HG03139 (cell line): ENCODE data around the gene NDUFB3.
"Not testable (repeated sequence)": the region's sequence is repeated elsewhere in the genome, so short reads cannot be mapped to it uniquely, and the experiment has no call there.

Experiments
- ATAC-seq: cut with Tn5 transposase; IDR thresholded peaks from one replicate; pipeline ENCODE4 v1.9.1; 2021; ENCODE audit not compliant: unreplicated experiment

The NDUFB3 gene

DNA sequence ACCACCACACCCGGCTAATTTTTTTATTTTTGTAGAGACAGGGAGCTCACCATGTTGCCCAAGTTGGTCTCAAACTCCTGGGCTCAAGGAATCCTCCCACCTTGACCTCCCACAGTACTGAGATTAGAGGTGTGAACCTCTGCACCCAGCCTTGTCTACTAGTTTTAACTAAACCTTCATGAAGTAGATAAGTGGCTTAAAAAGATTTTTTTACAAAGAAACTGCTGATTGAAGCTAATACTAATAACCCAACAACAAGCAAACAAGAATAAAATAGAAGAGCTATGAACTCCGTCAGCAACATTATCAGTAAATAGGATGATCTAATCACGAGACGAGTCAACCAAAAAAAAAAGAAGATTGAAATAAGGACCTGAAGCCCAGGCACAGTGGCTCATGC, 18.8 kb downstream of the NDUFB3 start:
- no peak for ATAC-seq

DNA sequence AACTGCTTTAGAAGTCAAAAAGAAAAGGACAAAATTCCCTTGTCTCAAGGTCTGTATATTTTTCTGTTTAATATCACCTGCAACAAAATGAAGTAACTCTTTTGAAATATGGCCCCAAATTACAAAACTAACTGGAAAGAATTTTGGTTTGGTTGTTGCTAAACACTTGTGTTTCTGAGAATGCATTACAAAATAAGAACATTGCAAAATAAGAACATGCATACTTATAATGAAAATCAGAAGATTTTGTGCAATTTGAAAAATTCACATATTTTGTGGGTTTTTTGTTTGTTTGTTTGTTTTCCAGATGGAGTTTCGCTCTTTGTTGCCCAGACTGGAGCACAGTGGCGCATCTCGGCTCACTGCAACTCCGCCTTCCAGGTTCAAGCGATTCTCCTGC, 21.8 kb downstream of the NDUFB3 start:
- no peak for ATAC-seq

GRCh38 chr2:201100497-201100896, 28.7 kb downstream of the NDUFB3 start:
- ATAC-seq = no peak

GRCh38 chr2:201105759-201106158, 34.0 kb downstream of the NDUFB3 start:
- ATAC-seq = no peak

DNA sequence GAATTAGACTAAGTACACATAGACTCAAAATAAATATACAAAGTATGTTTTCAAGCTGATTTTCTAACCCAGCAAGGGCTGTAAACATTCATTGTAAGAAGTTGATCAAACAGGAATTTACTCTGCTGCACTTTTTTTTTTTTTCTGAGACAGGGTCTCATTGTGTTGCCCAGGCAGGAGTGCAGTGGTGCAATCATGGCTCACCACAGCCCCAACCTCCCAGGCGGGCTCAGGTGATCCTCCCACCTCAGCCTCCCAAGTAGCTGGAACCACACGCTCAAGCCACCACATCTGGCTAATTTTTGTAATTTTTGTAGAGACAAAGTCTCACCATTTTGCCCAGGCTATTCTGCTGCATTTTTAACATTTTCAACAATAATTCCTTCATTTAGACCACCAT, 35.8 kb downstream of the NDUFB3 start:
- ATAC-seq = no peak

DNA sequence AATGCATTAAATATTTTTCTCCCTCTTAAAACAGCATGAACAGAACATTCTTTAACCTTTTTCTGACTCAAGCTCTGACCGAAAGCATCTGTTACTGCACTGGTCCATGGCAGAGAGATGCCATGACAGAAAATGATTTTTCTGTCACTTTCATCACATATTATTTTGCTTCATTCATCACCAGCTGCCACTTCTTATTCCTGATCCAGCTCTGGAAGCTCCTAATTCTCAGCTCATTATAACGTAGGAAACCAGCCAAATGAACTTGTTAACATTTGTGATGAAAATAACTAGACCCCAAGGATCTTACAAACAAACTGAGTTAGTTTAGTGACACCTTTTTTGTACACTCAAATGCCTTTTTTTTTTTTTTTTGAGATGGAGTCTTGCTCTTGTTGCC, 36.5 kb downstream of the NDUFB3 start:
- ATAC-seq = no peak

DNA sequence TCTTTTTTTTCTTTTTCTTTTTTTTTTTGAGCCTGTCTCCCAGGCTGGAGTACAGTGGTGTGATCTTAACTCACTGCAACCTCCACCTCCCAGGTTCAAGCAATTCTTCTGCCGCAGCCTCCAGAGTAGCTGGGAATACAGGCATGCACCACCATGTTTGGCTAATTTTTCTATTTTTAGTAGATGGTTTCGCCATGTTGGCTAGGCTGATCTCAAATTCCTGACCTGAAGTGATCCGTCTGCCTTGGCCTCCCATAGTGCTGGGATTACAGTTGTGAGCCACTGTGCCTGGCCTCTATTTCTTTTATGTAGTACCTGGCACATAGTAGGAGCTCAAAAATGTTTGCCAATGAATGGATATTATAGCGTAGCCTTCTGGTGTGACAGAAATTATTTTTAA, 37.4 kb downstream of the NDUFB3 start:
- no peak for ATAC-seq

- no peak for ATAC-seq
Observed at GRCh38 chr2:201110615-201111014, 38.8 kb downstream of the NDUFB3 start.

- no peak for ATAC-seq
Observed at GRCh38 chr2:201111096-201111495, 39.3 kb downstream of the NDUFB3 start.

DNA sequence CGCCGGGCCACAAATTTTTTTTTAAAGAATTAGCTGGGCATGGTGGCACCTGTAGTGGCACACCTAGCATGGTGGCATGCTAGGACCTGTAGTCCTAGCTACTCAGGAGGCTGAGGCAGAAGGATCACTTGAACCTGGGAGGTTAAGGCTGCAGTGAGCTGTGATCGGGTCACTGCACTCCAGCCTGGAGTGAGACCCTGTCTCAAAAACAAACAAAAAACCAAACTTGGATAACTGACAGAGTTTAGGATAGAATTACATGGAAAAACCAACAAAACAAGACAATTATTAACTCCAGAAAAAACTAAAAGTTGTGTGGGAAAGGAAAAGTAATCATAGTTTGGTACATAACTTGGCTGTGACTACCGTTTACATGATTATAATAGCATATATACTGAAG, 42.5 kb downstream of the NDUFB3 start:
- ATAC-seq = no peak

DNA sequence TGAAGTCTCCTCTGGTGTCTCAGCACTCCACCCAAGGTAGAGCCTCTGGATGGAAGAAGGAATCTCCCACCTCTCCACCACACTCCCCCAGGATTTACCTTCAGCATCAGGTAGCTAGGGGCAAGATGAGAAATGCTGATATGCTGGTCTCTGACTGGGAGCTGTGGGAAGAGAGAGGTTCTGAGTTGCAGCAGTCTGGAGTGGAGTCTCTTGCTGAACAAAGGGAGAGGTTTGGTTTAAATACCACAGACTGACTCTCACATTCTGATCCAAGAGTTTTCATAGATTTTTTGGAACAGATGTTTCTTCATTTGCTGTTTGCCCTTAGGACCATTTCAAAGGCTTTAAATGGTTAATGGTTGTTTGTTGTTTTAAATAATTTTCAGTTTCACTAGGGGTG, 43.0 kb downstream of the NDUFB3 start:
- ATAC-seq = no peak

- peak; percentile 28 for ATAC-seq
Observed at GRCh38 chr2:201116115-201116958, 44.5 kb downstream of the NDUFB3 start, which contains the start of gene CFLAR. TSS of gene CFLAR (plus strand) at chr2:201116164. CDS start at chr2:201129866, 13,702 bp downstream.

GRCh38 chr2:201116959-201117734, 45.3 kb downstream of the NDUFB3 start:
- no peak for ATAC-seq

DNA sequence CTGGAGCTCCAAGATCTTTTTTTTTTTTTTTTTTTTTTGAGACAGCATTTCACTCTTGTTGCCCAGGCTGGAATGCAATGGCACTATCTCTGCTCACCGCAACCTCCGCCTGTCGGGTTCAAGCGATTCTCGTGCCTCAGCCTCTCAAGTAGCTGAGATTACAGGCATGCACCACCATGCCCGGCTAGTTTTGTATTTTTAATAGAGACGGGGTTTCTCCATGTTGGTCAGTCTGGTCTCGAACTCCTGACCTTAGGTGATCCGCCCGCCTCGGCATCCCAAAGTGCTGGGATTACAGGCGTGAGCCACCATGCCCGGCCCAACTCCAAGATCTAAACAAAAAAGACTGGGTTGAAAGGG, 45.9 kb downstream of the NDUFB3 start:
- not testable (repeated sequence) for ATAC-seq

DNA sequence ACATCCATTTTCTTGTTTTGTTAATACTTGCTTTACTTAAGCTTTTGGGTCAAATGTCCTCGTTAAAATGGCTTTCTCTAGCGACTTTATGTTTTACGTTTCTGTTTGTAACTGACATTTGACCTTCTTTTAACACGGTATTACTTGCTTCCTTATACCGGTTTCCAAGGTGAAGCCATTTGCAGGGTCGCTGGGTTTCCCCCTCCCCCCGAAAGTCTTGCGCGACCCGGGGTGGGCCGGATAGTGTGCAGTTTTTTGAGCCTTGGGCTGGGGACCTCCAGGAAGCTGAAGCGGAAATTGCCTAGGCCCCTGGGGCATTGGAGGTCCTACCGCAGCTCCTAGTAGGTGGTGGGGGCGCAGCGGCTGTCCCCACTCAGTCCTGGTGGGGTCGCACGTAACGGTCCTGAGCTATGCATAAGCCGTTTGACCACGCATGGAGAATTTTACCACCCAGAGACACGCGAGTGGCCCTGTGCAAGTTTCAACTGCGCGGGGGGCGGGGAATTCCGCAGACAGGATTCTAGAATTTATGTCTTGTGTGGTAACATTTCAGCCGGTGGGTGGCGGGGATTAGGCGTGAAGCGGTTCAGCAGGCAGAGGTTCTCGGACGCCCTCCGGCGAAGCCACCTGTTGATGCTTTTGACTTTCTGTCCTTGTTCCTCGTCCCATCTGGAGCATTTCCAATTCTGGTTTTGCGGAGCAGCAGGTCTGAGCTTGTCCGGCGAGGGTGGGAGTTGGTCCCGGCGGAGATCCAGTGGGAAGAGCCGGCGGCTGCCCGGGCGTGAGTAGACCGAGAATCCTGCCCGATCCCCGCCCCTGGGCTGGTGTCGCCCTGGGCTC, 46.5 kb downstream of the NDUFB3 start:
- peak; percentile 40 for ATAC-seq

DNA sequence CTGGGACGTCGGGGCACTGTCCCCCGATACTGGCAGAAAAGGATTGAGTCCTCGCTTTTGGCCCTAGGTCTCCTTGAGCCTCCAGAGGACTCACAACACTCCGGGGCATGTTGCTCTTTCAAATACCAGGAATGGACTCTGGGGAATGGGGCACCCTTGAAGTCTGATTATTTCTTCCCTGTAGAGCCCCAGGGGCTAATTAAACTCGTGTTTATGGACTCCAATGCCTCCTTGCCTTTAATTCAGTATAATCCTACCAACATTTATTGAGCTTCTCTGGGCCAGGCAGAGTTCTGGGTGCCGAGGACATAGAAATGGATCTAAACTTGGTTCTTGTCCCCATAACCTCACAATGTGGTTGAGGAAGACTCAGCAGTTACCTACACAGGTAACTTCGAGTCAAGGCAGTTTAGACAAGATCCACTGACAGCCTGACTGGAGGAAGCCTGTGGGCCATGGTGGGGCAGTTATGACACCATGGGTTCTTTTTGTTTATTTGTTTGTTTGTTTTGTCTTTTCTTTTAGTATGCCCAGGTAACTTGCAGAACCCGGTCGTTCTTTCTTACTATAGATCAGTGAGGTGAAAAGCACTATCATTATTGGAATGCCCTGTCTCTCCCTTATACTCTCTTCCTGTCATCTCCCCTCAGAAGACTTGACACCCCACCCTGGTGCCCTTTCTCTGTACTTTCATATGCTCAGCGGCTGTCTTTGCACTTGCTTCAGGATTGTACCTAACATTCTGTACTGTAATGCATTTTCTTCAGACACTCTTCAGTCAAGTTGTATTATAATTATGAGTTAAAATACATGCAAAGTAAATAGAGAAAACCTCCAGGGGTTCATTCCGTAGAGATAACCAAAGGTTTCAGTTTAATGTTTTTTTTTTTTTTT, 47.4 kb downstream of the NDUFB3 start:
- ATAC-seq = no peak

DNA sequence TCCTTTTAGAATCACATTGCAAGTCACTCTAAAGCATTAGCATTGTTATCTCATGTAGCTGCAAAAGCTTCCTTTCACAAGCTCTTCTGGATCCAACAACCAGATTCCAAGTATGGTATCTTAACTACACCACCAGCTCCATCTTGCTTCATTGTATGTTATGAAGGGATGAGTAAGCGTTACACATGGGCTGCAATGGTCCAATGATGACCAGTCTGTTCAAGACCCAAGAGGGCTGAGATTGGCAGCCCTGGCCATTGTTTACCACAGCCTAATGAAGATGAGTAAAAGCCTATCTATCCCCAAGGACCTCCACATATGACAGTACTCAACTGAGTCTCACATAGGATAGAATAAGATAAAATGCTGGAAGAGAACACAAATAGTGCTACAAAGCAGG, 50.5 kb downstream of the NDUFB3 start:
- ATAC-seq = no peak

GRCh38 chr2:201126308-201127151, 54.7 kb downstream of the NDUFB3 start:
- ATAC-seq = peak; percentile 26

GRCh38 chr2:201127152-201127511, 55.3 kb downstream of the NDUFB3 start:
- no peak for ATAC-seq

DNA sequence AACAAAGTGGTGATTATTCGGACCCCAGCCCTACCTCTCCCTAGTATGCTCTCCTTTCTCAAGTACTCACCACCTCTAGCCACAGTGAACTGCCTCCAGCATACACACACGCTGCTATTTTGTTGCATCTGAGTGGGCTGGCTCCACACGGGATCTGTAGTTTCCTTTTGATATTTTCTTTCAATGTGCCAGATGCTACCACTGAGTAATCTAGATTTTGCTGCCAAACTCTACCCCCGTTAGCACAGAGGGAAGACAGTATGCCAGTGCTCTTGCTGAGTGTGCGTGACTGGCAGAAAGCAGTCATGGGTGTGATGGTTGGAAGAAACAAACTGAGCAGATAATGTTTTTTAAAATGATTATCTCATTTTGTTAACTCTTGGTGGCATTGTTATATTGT, 55.8 kb downstream of the NDUFB3 start:
- ATAC-seq = no peak
